ENCODE measurements around the gene MKRN2.

The MKRN2 gene

GRCh38 chr3:12556314-12556689 lies 585 bp upstream of the MKRN2 start:
- DNase-seq (ENCODE audit: low spot score): peak; percentile 22
- TF ChIP-seq, protein P1, sequence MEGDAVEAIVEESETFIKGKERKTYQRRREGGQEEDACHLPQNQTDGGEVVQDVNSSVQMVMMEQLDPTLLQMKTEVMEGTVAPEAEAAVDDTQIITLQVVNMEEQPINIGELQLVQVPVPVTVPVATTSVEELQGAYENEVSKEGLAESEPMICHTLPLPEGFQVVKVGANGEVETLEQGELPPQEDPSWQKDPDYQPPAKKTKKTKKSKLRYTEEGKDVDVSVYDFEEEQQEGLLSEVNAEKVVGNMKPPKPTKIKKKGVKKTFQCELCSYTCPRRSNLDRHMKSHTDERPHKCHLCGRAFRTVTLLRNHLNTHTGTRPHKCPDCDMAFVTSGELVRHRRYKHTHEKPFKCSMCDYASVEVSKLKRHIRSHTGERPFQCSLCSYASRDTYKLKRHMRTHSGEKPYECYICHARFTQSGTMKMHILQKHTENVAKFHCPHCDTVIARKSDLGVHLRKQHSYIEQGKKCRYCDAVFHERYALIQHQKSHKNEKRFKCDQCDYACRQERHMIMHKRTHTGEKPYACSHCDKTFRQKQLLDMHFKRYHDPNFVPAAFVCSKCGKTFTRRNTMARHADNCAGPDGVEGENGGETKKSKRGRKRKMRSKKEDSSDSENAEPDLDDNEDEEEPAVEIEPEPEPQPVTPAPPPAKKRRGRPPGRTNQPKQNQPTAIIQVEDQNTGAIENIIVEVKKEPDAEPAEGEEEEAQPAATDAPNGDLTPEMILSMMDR (IDR thresholded peaks at IDR 0.05; ENCODE audit: extremely low read depth, missing control alignments): no peak

DNA sequence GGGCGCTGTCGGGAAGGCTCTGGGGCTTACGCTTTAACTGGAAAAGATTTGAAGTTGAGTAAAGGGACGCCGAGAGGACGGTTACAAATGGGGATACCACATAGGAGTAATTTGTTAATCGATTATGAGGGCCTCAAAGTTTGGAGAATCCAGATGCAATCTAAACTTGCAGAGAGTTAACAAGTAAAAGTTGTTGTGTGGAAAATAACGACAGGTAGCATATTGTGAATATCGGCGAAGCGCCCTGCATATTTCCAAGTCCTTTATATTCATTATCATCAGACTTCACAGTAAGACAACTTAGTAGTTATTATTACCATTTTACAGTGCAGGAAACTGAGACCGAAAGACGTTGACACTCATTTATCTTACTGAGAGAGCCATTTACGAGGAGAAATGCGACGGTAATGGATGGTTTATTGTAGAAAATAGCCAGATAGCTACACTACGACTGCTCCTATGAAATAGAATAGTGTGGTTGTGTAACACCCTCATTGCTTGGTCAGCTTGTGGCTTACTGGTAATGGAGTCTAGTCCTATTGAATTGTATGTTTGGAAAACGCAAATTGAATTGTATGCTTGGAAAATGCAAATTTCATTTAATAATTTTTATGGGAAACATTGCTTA lies 700 bp downstream of the MKRN2 start:
- TF ChIP-seq, protein P1 (IDR thresholded peaks at IDR 0.05; ENCODE audit: extremely low read depth, missing control alignments): no peak
- no peak for DNase-seq (ENCODE audit: low spot score)

DNA sequence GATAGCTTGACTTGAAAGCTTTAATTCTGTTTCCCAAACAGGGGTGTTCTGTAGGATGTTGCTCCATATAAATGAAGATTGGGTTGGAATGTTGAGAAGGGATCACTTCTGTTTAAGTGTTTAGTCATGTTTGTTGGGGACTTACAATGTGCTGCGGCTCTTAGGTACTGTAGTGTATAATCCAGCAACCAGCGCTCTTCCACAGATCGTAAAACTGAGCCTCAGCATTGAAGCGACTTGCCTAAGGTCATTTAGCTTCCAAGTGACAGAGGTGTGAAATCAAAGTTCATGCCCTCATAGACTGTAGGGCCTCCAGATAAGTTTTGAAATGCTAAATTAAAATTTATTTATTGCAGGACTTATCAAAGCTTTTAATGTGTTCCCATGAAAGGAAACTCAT lies 1.8 kb downstream of the MKRN2 start:
- TF ChIP-seq, protein P1 (IDR thresholded peaks at IDR 0.05; ENCODE audit: extremely low read depth, missing control alignments): no peak
- DNase-seq (ENCODE audit: low spot score): no peak

DNA sequence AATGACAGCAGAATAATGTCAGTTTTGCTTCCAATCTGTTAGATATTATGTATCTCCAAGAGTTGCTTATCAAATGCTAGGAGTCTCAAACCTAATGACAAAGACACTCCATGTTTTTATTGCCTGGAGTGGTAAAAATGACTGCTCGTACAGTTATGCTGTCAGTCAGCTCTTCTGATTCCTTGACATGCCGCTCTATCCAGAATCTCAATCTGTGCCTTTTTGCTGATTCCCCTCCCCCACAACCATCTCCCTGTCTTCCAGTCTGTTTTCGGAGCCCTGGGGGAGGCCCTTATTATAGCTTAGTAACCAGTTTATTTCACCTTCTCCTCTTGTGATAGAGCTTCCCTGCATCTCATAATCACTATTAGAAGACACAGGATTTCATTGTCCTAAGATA lies 2.6 kb downstream of the MKRN2 start:
- TF ChIP-seq, protein P1 (IDR thresholded peaks at IDR 0.05; ENCODE audit: extremely low read depth, missing control alignments): no peak
- no peak for DNase-seq (ENCODE audit: low spot score)

DNA sequence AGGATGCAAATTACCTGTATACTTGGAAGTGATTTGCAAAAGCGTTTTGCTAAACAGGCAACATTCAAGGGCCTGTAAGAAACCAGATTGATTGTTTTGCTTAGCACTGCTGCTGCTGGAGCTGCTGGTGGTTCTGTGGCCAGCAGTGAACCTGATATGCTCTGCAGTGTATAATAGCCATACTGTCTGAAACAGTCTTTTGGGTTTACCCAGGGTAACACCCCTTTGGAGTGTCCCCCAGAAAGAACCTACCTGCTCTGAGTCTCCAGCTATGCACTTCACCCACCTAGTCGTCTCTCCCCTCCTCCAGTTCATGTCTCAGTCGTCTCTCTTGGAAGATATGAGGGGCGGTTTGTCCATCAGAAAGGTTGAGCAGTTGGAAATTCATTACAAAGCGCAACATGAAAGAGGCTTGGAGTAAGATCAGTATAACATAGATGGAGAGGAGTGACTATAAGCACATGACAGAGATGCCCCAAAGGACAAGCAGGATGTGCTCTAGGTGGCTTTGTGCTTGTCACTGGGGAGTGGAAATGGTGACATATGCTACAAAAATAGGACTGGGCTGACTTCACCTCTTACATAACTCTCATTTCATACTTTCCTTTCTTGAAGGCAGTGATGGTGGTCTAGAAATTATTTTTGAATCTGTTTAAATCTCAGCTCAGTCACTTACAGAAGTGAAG lies 3.8 kb downstream of the MKRN2 start:
- DNase-seq (ENCODE audit: low spot score): peak; percentile 68
- TF ChIP-seq, protein P1 (IDR thresholded peaks at IDR 0.05; ENCODE audit: extremely low read depth, missing control alignments): no peak

GRCh38 chr3:12561397-12561796 lies 4.5 kb downstream of the MKRN2 start:
- no peak for DNase-seq (ENCODE audit: low spot score)
- TF ChIP-seq, protein P1 (IDR thresholded peaks at IDR 0.05; ENCODE audit: extremely low read depth, missing control alignments): no peak

- TF ChIP-seq, protein P1 (IDR thresholded peaks at IDR 0.05; ENCODE audit: extremely low read depth, missing control alignments): no peak
- DNase-seq (ENCODE audit: low spot score): no peak
Observed at GRCh38 chr3:12562451-12562850, 5.6 kb downstream of the MKRN2 start.

Measured in GM20000 (cell line).